Vagina (tissue), 2 donors: Measurements from ENCODE around the gene DLX2.

Experiments
- POLR2A ChIP-seq, 2 donors: fragments of 450-650 bp; IDR thresholded peaks; one replicate each; pipeline ENCODE4 v1.6.1; 2017; ENCODE audit warnings: antibody characterized with exemption in 2 of 2, mild to moderate bottlenecking in 2 of 2, moderate library complexity in 2 of 2
- POLR2AphosphoS5 ChIP-seq, 2 donors: sonication (generic); formaldehyde crosslinking; IDR thresholded peaks; one replicate each; pipeline ENCODE4 v1.9.0; 2017; ENCODE audit warnings: antibody characterized with exemption in 2 of 2, mild to moderate bottlenecking in 2 of 2, low read depth in 1 of 2; ENCODE audit not compliant: insufficient read depth in 1 of 2

DNA sequence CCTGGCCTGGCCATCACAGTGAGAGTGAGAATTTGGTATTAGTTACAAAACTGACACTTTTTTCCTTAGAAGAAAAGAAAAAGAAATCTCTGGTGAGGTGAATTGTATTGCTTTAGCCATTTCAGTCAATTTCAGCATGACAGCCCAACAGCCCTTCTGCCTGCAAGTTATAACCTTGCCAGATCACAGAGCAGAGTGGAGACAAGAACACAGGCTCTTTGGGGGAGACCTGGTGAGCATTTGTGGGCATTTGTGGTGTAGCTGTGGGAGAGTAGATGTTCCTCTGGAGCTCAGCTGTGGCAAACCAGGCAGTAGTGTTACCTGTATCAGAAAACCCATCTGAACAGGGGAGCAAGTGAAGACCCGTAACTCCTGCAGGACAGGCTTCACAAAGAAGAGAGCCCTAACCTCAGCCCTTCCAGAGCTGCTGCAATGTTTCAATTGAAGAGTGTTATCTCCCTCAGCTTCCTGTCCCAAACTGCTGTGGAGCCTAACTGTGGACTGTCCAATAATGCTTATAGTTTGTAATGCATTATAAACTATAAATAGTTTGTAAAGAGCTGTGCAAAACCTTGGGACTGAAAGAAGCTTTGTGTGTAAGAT is 40.2 kb downstream of the DLX2 start:
- TF ChIP-seq POLR2AphosphoS5 (IDR thresholded peaks at IDR 0.05; ENCODE audit: insufficient read depth in 1 of 2, low read depth in 1 of 2) (no peak), POLR2A (IDR thresholded peaks at IDR 0.05) (no peak)
